GM18867 (cell line): ENCODE data around the gene LRRC36.
"Not testable (repeated sequence)": the region's sequence is repeated elsewhere in the genome, so short reads cannot be mapped to it uniquely, and the experiment has no call there.

Source experiments
- ATAC-seq: cut with Tn5 transposase; IDR thresholded peaks from one replicate; pipeline ENCODE4 v1.9.1; 2021; ENCODE audit warnings: mild to moderate bottlenecking, moderate library complexity; ENCODE audit not compliant: unreplicated experiment

Gene LRRC36

DNA sequence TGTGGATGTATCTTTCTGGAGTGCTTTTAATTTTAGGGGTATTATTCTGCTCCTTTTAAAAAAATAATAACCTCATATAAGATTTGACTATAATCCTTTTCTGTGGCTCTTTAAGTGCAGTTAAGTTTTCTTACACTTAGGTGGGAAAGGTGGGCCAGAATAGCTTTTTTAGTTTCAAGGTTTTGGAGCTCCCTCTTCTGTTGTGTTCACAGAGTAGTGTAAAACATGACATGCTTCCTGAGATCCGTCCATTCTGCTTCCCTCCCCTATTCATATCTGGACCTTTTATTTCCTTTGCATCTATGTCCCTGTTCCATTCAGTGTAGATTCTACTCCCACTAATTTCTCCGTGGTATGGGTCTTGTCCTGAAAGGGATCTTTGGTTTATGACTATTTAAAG, 12.8 kb downstream of the LRRC36 start:
- no peak for ATAC-seq

DNA sequence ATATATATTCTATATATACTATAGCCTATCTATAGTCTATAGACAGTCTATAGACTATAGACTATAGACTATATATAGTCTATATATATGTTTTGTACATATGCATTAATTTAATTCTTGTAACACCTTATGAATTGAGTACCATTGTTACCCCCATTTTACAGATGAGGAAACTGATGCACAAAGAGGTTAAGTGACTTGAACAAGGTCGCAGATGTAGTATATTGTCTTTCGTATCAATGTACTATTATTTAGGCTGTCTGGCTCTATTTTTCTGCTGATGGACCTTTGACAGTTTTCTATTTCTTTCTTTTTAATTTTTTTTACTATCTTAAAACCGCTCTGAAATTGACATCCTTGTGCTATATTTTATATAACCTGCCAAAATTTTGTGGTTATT, 14.6 kb downstream of the LRRC36 start:
- ATAC-seq, result no peak

DNA sequence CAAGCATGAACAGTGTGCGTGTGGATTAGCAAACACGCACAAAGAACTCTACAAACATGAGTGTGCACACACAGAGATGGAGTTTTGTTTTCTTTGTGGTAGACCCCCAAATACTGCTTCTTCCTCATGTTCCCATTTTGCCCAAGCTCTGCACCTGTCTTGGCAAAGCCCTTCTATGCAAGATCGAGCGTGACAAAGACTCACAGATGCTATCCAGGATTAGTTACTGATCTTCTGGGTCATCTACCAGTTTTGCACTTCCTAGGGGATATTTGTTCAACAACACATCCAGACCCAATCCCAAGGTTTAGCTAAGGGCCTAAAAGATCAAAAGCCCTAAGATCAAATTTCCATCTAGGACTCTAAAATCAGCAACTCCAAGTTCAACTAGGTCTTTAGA, 16.0 kb downstream of the LRRC36 start:
- no peak for ATAC-seq

DNA sequence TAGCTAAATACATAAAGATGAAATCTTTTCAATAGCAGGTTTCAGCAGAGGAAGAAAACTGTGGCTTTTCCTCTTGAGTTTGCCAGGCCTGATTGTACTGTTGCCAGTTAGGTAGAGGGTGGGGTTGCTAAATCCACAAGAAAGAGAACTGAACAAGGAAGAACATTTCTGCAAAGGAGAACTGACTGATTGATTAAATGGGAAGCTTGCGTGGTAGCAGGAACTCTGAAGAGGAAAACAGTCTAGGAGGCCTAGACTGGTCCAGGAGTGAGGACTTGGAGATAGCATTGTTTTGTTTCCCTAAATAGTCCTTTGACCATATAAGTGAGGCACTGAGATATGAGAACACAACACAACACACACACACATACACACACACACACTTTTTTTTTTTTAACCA, 18.8 kb downstream of the LRRC36 start:
- no peak for ATAC-seq

DNA sequence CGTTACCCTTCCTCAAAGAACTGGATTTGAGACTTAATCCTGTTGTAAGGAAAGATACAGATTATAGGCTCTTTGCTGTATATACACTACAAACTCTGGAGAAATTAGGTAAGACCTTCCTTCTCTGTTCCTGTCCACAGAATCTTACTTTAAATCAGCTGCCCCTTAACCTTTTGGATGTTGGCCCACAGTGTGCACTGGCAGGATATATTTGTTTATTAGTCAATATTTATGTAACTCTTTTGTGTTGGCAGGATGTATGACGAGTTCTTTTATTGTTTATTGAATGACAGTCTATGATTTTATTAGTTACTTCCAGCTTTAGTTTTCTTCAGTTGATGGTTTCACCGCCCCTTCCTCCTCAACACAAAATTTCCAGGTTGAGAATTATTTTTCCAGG, 19.7 kb downstream of the LRRC36 start:
- ATAC-seq, result no peak

GRCh38 chr16:67349172-67349571, 22.6 kb downstream of the LRRC36 start:
- no peak for ATAC-seq

DNA sequence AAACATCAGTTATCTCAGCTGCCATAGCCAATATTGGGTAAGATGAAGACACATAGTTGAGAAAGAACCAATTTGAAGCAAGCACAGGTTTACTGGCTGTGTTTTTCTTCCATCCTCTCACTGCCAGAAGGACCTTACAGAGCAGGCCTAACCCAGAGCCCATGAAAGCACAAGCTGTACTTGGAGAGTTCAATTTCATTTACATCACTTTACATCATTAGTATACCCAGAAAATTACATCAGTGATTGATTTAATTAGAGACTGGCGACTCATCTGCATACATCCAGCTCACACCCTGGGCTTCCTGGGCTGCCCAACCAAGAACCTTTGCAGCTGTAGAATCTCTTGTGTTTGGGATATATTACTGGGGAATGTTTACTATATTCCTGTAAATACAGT, 23.7 kb downstream of the LRRC36 start:
- no peak for ATAC-seq

- ATAC-seq, result not testable (repeated sequence)
Measured at GRCh38 chr16:67352463-67352862, 25.8 kb downstream of the LRRC36 start.

DNA sequence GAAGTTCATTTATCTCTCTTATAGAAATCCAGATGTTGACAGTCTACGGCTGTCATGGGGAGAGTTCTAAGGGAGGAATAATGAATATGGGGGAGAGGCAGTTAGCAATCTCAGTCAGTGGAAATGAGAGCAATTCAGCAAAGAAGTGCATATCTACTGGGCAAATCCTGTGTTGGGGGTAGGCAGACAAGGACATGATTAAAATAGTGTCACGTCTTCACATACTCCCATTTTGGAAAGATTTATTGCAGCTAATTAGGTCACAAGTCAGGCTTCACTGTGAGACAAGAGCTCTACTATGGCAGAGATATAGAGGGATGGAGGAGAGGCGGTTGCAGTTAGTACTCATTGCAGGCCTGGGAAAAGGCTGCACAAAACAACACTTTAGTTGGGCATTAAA, 29.8 kb downstream of the LRRC36 start:
- no peak for ATAC-seq

DNA sequence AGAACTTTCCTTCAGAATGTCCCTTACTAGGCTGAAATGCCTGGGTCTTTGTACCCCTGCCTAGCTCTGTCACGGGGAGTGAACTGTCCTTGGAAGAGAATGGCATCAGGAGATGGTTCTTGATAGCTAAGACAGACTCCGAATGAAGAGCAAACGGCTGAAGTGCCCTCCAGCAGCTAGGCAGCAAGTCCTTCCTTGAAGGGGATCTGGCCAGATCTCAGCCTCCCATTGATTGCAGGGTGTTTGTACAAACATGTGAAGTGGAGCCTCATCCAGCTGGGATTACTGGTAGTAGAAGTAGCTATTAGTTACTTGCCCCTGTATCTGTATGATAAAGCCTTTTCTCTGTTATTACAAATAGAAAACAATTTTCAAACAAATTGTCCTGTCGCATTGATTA, 30.9 kb downstream of the LRRC36 start:
- no peak for ATAC-seq

- ATAC-seq, result not testable (repeated sequence)
Measured at GRCh38 chr16:67359540-67360269, 33.1 kb downstream of the LRRC36 start.

DNA sequence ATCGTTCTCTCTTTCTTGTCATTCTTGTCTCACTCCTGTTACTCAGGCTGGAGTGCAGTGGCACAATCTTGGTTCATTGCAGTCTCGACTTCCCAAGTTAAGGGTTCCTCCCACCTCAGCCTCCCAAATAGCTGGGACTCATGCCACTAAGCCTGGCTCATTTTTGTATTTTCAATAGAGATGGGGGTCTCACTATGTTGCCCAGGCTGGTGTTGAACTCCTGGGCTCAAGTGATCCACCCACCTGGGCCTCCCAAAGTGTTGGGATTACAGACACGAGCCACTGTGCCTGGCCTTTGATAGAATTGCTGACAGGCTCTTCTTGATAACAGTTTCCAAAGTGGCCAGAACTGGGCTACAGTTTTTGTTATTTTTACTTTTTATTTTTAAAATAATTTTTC, 34.4 kb downstream of the LRRC36 start:
- ATAC-seq, result no peak

GRCh38 chr16:67364600-67365235, 38.1 kb downstream of the LRRC36 start:
- no peak for ATAC-seq

GRCh38 chr16:67370661-67371060, 44.0 kb downstream of the LRRC36 start:
- ATAC-seq, result no peak

DNA sequence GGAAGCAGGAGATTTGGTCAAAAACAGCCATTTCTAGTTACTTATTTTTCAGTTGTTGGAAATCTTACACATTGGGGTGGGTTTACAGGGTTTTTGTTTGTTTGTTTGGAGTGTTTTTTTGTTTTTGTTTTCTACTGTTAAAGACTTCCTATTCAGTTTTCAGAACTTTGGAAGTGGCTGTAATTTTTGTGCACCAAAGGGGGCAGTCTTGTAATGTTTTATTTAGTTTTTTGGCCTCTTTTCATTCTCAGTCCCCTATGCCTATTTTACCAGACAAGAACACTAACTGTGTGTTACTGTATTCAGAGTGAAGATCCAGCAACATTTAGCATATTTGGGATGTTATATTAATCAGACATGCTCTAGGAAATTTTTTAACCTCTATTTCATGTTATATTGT, 46.0 kb downstream of the LRRC36 start:
- no peak for ATAC-seq

- not testable (repeated sequence) for ATAC-seq
Measured at GRCh38 chr16:67376012-67376411, 49.4 kb downstream of the LRRC36 start.

DNA sequence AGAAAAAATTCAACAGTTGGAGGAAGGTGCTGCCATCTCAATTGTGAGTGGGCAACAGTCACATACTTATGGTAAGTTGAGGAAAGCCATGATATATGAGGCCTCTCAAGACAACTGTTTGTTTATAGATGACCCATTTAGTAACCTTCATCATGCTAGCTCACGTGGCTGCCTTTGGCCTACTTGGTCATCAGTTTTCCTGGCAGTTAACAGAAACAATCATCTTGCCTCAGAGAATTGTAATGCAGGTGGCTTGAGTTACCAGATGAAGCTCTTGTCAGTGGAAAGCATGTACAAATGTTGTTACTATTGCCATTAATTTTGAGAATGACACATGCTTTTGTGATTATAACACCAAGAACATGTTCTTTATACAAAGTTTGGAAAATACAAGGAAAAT, 52.0 kb downstream of the LRRC36 start:
- no peak for ATAC-seq

DNA sequence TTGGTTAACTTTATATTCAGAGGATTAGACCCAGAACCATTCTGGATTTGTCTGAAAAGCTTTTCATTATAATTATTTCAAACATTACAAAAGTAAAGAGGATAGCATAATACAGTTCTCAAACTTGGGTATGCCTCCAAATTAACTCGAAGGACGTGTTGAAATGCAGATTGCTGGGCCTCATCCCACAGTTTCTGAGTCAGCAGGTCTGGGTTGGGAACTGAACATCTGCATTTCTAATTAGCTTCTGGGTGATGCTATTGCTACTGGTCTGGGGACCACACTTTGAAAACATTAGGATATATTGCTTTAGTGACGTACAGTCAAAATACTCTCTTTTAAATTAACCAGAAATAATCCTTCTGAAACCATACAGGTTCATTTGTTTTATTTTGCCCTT, 56.7 kb downstream of the LRRC36 start:
- ATAC-seq, result no peak

DNA sequence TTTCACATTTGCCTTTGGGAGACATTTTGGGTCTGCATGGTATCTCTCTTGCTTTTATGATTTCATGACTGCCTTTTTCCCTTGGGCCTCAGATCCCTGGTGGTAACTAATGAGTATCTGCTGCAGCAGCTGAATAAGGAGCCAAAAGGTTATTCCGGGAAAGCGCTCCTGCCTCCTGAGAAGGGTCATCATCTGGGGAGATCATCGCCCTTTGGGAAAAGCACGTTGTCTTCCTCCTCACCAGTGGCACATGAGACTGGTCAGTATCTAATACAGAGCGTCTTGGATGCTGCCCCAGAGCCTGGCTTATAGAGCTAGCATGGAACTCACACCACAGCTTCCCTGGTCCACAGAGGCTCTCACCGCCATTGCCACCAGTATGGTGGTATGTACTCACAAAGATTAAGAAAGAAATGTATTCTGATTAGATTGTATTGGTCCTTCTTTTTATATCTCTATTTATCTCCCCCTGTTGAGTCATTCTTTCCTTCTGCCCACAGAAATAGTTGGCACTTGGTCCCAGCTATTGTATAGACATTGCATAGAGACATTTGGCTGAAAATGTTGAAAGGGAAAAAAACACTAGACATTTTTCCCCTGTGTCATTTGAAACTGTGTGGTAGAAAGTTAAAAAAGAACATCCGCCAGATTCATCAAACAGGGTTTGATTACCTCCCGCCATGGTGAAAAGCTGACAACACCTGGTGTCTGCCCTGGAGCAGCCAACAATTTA, 58.3 kb downstream of the LRRC36 start:
- no peak for ATAC-seq

GRCh38 chr16:67386861-67387455, 60.3 kb downstream of the LRRC36 start:
- no peak for ATAC-seq

GRCh38 chr16:67387479-67388079, 61.0 kb downstream of the LRRC36 start:
- ATAC-seq, result no peak
